Osteocyte (in vitro differentiated cells): ENCODE results near the gene CLCA2. TPM values are rescaled to one million over a fixed set of nuclear protein-coding genes. Genes with fewer than 3 reads are reported as not detected.

Source experiments
- DNase-seq: peaks from one replicate; pipeline ENCODE4 v3.0.0; 2021; ENCODE audit warnings: mixed read lengths; ENCODE audit not compliant: unreplicated experiment; ENCODE audit errors: extremely low spot score
- H3K27ac Mint-ChIP-seq: one replicate; pipeline ENCODE4 v1.8.0; 2021; ENCODE audit warnings: mild to moderate bottlenecking, mixed read lengths; ENCODE audit not compliant: unreplicated experiment
- H3K27me3 Mint-ChIP-seq: one replicate; pipeline ENCODE4 v1.8.0; 2021; ENCODE audit warnings: mixed read lengths; ENCODE audit not compliant: unreplicated experiment
- H3K36me3 Mint-ChIP-seq: one replicate; pipeline ENCODE4 v1.8.0; 2021; ENCODE audit warnings: mixed read lengths; ENCODE audit not compliant: unreplicated experiment
- H3K4me1 Mint-ChIP-seq: one replicate; pipeline ENCODE4 v1.8.0; 2021; ENCODE audit warnings: mixed read lengths; ENCODE audit not compliant: unreplicated experiment
- H3K4me3 Mint-ChIP-seq: one replicate; pipeline ENCODE4 v1.8.0; 2021; ENCODE audit warnings: mild to moderate bottlenecking, moderate library complexity, mixed read lengths; ENCODE audit not compliant: unreplicated experiment
- H3K9me3 Mint-ChIP-seq: one replicate; pipeline ENCODE4 v1.8.0; 2021; ENCODE audit warnings: mixed read lengths; ENCODE audit not compliant: unreplicated experiment
- total RNA-seq: library from RNA; stranded (reverse); gene quantifications from 2 replicates; pipeline ENCODE4 v1.2.1, GENCODE V29; 2021
- TF ChIP-seq, protein P1 (sequence below): fragments of 200-600 bp; sonication (generic); IDR thresholded peaks from 2 replicates; pipeline ENCODE4 v1.5.0; 2021; ENCODE audit warnings: antibody characterized with exemption, mild to moderate bottlenecking, moderate library complexity

Gene CLCA2
- total RNA-seq, 1 donor from 2014 or later: 0.13 TPM

DNA sequence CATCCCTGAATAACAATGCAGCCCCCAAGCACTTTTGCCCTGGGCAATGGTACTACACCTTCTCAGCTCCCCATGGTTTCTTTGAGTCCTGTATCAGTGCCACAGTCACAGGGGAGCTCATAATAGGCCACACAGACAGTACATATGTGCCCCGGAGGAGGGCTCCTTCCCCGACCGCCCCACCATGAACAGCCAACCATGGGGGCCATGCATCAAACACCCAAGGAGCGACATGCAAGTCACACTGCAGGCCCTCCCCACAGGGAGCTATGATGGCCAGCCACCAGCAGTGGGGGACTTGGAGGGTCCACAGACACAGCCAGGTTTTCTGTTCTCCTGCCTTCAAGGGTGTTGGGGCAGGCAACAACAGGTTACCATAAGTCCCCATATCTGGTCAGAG, 13.1 kb upstream of the CLCA2 start:
- Mint-ChIP-seq H3K4me1 (no peaks in the 10 kb centered on the region), H3K9me3 (no peaks in the 10 kb centered on the region), H3K27me3 (peaks cover 2% of the 10 kb centered on the region), H3K36me3 (no peaks in the 10 kb centered on the region), H3K4me3 (no peak overlapping the region), H3K27ac (no peak overlapping the region)
- DNase-seq: no peak
- TF ChIP-seq, protein P1, sequence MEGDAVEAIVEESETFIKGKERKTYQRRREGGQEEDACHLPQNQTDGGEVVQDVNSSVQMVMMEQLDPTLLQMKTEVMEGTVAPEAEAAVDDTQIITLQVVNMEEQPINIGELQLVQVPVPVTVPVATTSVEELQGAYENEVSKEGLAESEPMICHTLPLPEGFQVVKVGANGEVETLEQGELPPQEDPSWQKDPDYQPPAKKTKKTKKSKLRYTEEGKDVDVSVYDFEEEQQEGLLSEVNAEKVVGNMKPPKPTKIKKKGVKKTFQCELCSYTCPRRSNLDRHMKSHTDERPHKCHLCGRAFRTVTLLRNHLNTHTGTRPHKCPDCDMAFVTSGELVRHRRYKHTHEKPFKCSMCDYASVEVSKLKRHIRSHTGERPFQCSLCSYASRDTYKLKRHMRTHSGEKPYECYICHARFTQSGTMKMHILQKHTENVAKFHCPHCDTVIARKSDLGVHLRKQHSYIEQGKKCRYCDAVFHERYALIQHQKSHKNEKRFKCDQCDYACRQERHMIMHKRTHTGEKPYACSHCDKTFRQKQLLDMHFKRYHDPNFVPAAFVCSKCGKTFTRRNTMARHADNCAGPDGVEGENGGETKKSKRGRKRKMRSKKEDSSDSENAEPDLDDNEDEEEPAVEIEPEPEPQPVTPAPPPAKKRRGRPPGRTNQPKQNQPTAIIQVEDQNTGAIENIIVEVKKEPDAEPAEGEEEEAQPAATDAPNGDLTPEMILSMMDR: no peak

DNA sequence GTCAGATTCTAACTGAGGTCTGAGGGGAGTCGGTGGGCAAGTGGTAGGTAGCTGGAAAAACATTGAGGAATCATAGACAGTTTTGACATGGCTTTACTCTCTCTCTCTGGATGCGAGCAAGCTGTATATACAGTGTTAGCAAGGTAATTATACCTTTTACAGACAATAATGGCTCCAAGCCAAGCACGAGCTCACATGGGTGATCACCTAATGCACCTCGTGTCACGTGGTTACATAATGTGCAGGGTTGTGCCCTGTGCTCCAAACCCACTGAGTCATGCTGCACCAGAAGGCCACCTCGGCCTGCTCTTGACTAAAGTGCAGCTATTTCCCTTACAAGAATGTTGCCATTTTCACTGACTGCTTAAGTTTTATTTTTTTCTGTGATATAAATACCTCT, 7.6 kb upstream of the CLCA2 start:
- H3K27ac Mint-ChIP-seq: no peak overlapping the region
- TF ChIP-seq, protein P1: no peak
- no peaks in the 10 kb centered on the region for H3K4me1 Mint-ChIP-seq
- H3K36me3 Mint-ChIP-seq: no peaks in the 10 kb centered on the region
- DNase-seq: no peak
- no peak overlapping the region for H3K4me3 Mint-ChIP-seq
- H3K9me3 Mint-ChIP-seq: no peaks in the 10 kb centered on the region
- H3K27me3 Mint-ChIP-seq: peaks cover 5% of the 10 kb centered on the region

DNA sequence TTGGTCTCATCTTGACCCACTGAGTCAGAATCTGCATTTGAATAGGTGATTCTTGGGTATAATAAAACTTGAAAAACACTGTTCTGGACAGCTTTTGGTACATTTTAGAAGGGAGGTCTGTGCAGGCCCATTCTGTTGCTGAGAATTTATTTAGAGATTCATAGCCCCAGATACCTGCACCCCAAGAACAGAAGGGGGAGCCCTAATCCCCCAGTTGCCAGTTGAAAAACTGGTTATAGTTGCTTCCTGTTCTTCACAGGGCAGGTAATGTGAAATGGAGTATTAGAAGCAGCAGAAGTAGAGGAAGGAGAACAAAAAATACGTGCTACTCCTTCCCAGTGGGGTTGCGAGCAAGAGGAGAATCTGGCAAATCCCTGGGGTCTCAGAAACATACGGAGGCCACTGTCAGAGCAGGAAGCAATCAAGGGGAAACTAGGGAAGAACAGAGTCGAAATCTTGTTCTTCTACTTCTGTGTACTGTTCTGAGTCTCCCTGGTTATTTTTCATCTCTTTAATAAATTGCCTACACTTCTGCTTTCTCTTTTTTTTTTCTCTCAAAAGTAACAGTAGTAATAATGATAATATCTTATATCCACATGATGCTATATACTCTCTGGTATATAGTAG, 4.6 kb upstream of the CLCA2 start:
- no peak overlapping the region for H3K4me3 Mint-ChIP-seq
- H3K27ac Mint-ChIP-seq: no peak overlapping the region
- TF ChIP-seq, protein P1: peak; percentile 50
- H3K9me3 Mint-ChIP-seq: no peaks in the 10 kb centered on the region
- H3K27me3 Mint-ChIP-seq: peaks cover 5% of the 10 kb centered on the region
- no peaks in the 10 kb centered on the region for H3K36me3 Mint-ChIP-seq
- no peak for DNase-seq
- H3K4me1 Mint-ChIP-seq: peaks cover 9% of the 10 kb centered on the region

DNA sequence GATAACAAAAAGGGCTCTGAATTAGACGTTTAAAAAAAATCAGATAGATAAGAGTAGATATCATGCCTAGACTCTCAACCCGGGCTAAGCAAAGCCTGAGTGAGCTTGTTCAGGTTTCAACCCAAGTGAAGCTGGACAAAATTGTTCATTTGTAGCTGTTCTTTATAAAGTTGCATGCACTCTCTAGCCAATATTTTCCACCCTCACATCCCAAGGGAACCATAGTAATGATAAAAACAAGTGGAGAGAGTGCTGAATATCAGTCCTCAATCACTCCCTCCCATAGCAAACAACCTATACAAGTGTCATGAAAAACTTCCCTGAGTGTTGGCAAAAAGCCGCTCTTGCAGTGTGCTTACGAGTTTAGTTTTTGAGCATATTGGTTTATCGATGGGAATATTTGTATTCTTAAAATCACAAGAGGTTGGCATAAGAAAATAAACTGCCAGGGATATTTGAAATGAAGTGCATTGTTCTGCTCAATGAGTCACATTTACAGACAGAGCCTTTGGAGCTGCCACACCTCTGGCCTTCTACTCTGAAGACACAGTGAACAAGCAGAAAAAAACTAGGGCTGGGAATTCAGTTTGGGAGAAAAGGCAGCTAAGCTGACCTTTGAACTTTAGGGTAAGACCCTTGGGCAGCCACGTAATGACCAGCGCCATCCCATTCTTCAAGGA, 2.2 kb upstream of the CLCA2 start:
- peaks cover 5% of the 10 kb centered on the region for H3K27me3 Mint-ChIP-seq

DNA sequence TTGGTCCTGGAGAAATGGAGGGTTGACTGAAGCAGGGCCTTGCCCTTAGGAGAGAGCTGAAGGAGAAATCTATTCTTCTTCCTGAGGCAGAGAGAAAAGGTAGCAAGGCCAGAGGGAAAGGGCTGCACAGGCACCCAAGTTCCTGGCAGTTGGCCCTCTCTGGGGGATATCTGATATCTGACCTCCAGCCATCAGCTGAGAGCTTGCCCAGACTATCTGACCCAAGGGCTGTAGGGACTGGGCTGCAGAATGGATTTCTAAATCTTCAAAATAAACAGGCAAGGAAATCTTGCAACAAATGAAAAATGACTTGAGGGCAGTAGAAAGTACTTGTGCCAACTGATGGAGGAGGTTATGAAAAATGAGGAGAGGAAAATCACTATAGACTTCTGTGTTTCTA, 498 bp upstream of the CLCA2 start:
- no peaks in the 10 kb centered on the region for H3K36me3 Mint-ChIP-seq
- no peak overlapping the region for H3K27ac Mint-ChIP-seq
- no peaks in the 10 kb centered on the region for H3K9me3 Mint-ChIP-seq
- H3K4me1 Mint-ChIP-seq: peaks cover 9% of the 10 kb centered on the region
- H3K4me3 Mint-ChIP-seq: no peak overlapping the region
- TF ChIP-seq, protein P1: no peak
- DNase-seq: no peak
- no peaks in the 10 kb centered on the region for H3K27me3 Mint-ChIP-seq

More for the DNA sequence above, 2.2 kb upstream of the CLCA2 start:
- DNase-seq: no peak
- H3K27ac Mint-ChIP-seq: peak overlapping the region; percentile 36
- TF ChIP-seq, protein P1: no peak
- peaks cover 9% of the 10 kb centered on the region for H3K4me1 Mint-ChIP-seq
- H3K4me3 Mint-ChIP-seq: no peak overlapping the region
- no peaks in the 10 kb centered on the region for H3K9me3 Mint-ChIP-seq
- no peaks in the 10 kb centered on the region for H3K36me3 Mint-ChIP-seq
